H1 (cell line): ENCODE measurements around the gene TNPO2.

ENCODE experiments used
- BRCA1 ChIP-seq: IDR thresholded peaks from 2 replicates; pipeline ENCODE4 v1.6.1; 2012; ENCODE audit warnings: low read depth, low read length, improper control_type of control experiment
- CEBPB ChIP-seq: IDR thresholded peaks from 2 replicates; pipeline ENCODE4 v1.6.1; 2012; ENCODE audit warnings: low read depth, low read length
- CREB1 ChIP-seq: IDR thresholded peaks from 2 replicates; pipeline ENCODE4 v1.6.1; 2012; ENCODE audit warnings: inconsistent platforms
- JUN ChIP-seq: IDR thresholded peaks from 2 replicates; pipeline ENCODE4 v1.6.1; 2011; ENCODE audit warnings: low read depth, mild to moderate bottlenecking, improper control_type of control experiment, low read length
- RAD21 ChIP-seq, 2 experiments: IDR thresholded peaks in 1 of 2; conservative IDR thresholded peaks in 1 of 2; 2 replicates each; pipeline ENCODE4 v1.6.1; 2011; ENCODE audit warnings: low read depth in 2 of 2, low read length in 2 of 2, improper control_type of control experiment in 1 of 2, inconsistent platforms in 1 of 2, mild to moderate bottlenecking in 1 of 2, moderate library complexity in 1 of 2
- SAP30 ChIP-seq: fragments of 300-600 bp; sonication (generic); IDR thresholded peaks from 2 replicates; pipeline ENCODE4 v1.7.1; 2012; ENCODE audit warnings: low read length, moderate library complexity, mild to moderate bottlenecking, inconsistent platforms; ENCODE audit not compliant: insufficient read depth, insufficient replicate concordance
- SIX5 ChIP-seq: IDR thresholded peaks from 2 replicates; pipeline ENCODE4 v1.6.1; 2011; ENCODE audit warnings: mild to moderate bottlenecking, low read depth, low read length
- TF ChIP-seq, protein P1 (sequence below), 3 experiments: IDR thresholded peaks; 1 replicate in 2 of 3; 2 replicates in 1 of 3; pipeline versions ENCODE4 v1.5.1 to v1.6.1; 2011; ENCODE audit warnings: low read length in 3 of 3, mild to moderate bottlenecking in 3 of 3, inconsistent platforms in 2 of 3, low read depth in 1 of 3, moderate library complexity in 1 of 3; ENCODE audit not compliant: insufficient read depth in 1 of 3; ENCODE audit errors: control extremely low read depth in 1 of 3
- TF ChIP-seq, protein P2 (sequence below): IDR thresholded peaks from 2 replicates; pipeline ENCODE4 v1.6.1; 2011; ENCODE audit warnings: low read length, improper control_type of control experiment

- TF ChIP-seq, protein P1, sequence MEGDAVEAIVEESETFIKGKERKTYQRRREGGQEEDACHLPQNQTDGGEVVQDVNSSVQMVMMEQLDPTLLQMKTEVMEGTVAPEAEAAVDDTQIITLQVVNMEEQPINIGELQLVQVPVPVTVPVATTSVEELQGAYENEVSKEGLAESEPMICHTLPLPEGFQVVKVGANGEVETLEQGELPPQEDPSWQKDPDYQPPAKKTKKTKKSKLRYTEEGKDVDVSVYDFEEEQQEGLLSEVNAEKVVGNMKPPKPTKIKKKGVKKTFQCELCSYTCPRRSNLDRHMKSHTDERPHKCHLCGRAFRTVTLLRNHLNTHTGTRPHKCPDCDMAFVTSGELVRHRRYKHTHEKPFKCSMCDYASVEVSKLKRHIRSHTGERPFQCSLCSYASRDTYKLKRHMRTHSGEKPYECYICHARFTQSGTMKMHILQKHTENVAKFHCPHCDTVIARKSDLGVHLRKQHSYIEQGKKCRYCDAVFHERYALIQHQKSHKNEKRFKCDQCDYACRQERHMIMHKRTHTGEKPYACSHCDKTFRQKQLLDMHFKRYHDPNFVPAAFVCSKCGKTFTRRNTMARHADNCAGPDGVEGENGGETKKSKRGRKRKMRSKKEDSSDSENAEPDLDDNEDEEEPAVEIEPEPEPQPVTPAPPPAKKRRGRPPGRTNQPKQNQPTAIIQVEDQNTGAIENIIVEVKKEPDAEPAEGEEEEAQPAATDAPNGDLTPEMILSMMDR (IDR thresholded peaks at IDR 0.05; ENCODE audit: control extremely low read depth in 1 of 3, insufficient read depth in 1 of 3, low read depth in 1 of 3, low read length in 3 of 3): no peak
- TF ChIP-seq CEBPB (no peak), SIX5 (no peak), RAD21 (IDR thresholded peaks at IDR 0.05 in 1 of 2, conservative IDR thresholded peaks at IDR 0.05 in 1 of 2; ENCODE audit: low read depth in 2 of 2, low read length in 2 of 2) (no peak), CREB1 (no peak), SAP30 (no peak), BRCA1 (no peak), JUN (no peak)
- TF ChIP-seq, protein P2, sequence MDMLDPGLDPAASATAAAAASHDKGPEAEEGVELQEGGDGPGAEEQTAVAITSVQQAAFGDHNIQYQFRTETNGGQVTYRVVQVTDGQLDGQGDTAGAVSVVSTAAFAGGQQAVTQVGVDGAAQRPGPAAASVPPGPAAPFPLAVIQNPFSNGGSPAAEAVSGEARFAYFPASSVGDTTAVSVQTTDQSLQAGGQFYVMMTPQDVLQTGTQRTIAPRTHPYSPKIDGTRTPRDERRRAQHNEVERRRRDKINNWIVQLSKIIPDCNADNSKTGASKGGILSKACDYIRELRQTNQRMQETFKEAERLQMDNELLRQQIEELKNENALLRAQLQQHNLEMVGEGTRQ: no peak
Measured at GRCh38 chr19:12767150-12767549, 43.4 kb upstream of the TNPO2 start.
